HG02571 (cell line): ENCODE measurements around the gene PWP2.
"Not testable (repeated sequence)": the region's sequence is repeated elsewhere in the genome, so short reads cannot be mapped to it uniquely, and the experiment has no call there.

Source experiments
- ATAC-seq: cut with Tn5 transposase; IDR thresholded peaks from one replicate; pipeline ENCODE4 v1.9.1; 2021; ENCODE audit warnings: mild to moderate bottlenecking, moderate library complexity; ENCODE audit not compliant: unreplicated experiment

Gene PWP2

GRCh38 chr21:44159349-44160297 is 52.4 kb downstream of the PWP2 start:
- ATAC-seq: not testable (repeated sequence)

- not testable (repeated sequence) for ATAC-seq
Observed at GRCh38 chr21:44160298-44160672, 53.1 kb downstream of the PWP2 start.

DNA sequence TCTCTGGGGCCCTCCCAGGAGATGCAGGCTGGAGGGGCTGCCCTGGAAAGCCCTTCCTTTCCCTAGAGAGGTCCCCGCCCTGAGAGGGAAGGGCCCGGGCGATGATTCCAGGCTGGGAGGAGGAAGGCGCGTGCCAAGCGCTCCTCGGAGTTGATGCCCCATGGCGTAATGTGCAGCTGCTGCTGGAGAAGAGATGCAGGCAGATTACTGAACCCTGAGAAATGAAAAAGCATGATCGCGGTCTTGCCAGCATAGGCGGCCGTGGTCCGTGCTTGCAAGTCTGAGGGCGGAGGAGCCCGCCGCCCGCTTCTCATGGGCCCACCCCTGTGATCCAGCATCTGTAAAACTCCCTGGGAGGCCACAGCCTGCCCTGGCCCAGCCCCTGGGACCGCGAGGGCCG is 53.6 kb downstream of the PWP2 start:
- not testable (repeated sequence) for ATAC-seq

DNA sequence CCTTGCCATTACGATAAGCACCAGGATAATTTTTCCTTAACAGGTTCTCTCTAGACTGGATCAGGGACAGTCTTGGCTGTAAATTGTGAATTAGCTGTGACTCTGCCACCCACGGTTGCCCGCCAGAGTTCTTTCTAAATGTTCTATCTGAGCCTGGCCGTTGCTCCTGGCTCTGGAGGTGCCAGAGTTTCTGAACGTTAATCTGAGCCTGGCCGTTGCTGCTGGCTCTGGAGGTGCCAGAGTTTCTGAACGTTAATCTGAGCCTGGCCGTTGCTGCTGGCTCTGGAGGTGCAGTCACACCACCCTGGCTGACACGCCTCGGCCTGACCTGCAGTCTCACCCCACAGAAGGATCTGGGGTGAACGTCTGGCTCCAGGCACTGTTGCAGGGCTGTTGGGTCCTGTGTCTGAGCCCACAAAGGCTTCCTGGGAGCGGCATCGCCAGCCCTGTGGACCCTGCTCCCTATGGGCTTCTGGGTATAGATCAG is 56.0 kb downstream of the PWP2 start:
- not testable (repeated sequence) for ATAC-seq

GRCh38 chr21:44165933-44166332 is 58.7 kb downstream of the PWP2 start:
- not testable (repeated sequence) for ATAC-seq

- not testable (repeated sequence) for ATAC-seq
Observed at GRCh38 chr21:44167527-44167926, 60.3 kb downstream of the PWP2 start.

DNA sequence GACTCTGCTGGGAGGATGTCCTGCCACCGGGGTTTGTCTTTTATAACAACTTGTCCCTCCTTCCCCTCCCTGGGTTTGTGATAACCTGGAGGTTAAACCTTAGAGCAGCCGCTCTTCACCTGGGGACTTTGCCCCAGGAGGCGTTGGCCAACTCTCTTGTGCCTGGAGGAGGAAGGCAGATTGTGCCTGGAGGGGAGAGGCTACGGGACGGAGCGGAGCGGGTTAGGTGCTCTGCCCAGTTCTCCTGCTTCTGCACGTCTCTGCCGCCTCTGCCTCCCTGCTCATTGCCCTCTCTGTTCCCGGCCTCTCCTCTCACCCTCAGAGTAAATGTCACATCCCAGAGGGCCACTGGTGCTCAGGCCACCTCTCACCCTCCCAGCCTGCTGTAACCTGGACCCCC is 63.1 kb downstream of the PWP2 start:
- not testable (repeated sequence) for ATAC-seq

DNA sequence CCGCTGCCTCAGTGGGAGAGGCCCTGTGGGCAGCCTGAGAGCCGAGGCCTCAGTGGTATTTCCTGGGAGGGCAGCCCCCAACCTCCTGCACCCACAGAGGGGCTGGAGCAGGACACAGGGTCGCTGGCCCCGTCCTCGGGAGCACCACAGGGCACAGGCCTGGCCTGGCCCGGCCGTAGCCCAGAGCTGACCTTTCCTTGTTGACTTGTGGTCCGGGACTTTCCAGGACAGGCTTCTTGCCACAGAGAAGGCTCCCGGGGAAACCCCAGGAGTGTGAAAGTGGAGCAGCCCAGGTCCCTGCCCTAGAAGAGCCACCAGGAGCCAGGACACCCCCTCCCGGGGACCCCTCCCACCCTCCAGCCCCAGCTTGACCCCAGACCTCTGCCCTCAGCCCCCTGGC is 63.7 kb downstream of the PWP2 start:
- not testable (repeated sequence) for ATAC-seq

- ATAC-seq: not testable (repeated sequence)
Observed at GRCh38 chr21:44171962-44172572, 64.9 kb downstream of the PWP2 start.

- ATAC-seq: not testable (repeated sequence)
Observed at GRCh38 chr21:44172741-44173140, 65.5 kb downstream of the PWP2 start.

DNA sequence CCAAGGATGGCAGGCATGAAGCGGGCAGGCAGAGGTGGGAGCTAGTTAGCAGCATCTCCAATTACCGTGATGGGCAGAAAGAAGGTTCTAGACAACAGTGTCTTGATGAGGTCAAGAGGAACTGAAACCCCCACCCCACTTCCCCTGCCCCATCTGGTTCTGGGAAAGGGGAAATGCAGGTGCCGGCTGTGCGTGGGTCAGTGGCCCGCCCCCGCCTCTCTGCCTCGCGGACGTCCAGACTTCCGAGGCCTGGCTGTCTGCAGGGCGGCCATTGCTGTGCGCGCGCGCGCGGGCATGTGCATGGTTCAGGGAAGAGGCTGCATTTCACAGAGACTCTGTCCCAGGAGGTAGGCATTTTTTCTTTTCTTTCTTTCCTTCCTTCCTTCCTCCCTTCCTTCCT is 68.0 kb downstream of the PWP2 start:
- peak; percentile 56 for ATAC-seq

DNA sequence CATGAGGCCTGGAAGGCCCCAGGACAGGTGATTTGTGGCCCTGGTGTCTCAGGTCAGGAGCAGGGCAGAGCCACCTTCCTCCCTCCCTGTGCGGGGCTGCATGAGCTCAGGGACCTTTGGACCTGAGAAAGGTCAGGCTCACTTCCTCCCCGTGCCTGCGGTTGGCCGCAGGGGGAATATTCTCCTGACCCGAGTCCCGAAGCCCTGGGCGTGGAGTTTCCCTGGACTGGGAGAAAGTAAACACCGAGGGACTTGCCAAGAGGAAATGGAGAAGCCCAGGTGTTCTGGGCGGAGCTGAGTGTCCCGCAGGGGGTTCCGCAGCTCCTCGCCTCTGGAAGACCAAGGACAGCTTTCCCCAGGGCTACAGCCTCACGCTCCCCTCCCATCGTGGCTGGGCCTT is 68.9 kb downstream of the PWP2 start:
- not testable (repeated sequence) for ATAC-seq
